Measurements from ENCODE around the gene VN1R2.
"Not testable (repeated sequence)": the region's sequence is repeated elsewhere in the genome, so short reads cannot be mapped to it uniquely, and the experiment has no call there.

Gene VN1R2

DNA sequence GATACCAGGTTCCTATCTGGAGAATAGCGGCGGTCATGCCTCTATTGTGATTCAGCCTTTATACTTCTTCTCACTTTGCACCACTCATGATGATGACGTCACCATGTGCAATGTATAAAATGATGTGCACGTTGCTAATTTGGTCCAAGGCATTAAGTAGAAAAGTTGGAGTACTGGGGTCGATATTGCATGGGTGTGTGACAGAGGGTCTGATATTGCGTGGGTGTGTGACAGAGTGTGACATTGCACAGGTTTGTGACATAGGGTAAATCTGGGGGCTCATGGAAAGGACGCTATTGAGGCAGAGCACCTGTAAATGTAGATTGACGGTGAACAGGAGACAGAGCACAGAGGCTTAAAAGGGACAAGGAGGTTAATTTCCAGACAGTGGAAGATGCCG lies 14.0 kb downstream of the VN1R2 start (continued):
- TF ChIP-seq, protein P1, sequence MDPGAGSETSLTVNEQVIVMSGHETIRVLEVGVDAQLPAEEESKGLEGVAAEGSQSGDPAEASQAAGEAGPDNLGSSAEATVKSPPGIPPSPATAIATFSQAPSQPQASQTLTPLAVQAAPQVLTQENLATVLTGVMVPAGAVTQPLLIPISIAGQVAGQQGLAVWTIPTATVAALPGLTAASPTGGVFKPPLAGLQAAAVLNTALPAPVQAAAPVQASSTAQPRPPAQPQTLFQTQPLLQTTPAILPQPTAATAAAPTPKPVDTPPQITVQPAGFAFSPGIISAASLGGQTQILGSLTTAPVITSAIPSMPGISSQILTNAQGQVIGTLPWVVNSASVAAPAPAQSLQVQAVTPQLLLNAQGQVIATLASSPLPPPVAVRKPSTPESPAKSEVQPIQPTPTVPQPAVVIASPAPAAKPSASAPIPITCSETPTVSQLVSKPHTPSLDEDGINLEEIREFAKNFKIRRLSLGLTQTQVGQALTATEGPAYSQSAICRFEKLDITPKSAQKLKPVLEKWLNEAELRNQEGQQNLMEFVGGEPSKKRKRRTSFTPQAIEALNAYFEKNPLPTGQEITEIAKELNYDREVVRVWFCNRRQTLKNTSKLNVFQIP (CRISPR knock-in tag; IDR thresholded peaks at IDR 0.05; ENCODE audit: borderline replicate concordance, low read depth) = no peak
- no peak for TF ChIP-seq CSDC2 (CRISPR knock-in tag; IDR thresholded peaks at IDR 0.05)

DNA sequence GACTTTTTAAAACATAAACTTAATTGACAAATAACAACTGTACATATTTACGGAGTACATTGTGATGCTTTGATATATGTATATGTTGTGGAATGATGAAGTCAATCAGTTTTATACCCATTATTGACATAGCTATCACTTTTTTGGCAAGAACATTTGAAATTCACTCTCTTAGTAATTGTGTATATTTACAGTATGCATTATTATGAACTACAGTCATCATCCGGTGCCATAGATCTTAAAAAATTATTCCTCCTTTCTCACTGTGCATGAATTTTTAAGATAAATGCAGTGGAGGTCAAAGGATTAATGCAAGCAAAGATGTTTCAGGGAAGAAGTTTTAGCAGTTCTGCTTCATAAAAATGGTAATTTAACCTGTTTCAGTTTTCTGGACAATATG lies 17.4 kb downstream of the VN1R2 start:
- TF ChIP-seq ESRRG (CRISPR knock-in tag; IDR thresholded peaks at IDR 0.05) (no peak), PPARA (CRISPR knock-in tag; IDR thresholded peaks at IDR 0.05; ENCODE audit: borderline replicate concordance) (no peak), CSDC2 (CRISPR knock-in tag; IDR thresholded peaks at IDR 0.05) (no peak), ZNF8 (CRISPR knock-in tag; IDR thresholded peaks at IDR 0.05) (no peak), TCF4 (CRISPR knock-in tag; IDR thresholded peaks at IDR 0.05; ENCODE audit: borderline replicate concordance) (no peak)
- TF ChIP-seq, protein P2, sequence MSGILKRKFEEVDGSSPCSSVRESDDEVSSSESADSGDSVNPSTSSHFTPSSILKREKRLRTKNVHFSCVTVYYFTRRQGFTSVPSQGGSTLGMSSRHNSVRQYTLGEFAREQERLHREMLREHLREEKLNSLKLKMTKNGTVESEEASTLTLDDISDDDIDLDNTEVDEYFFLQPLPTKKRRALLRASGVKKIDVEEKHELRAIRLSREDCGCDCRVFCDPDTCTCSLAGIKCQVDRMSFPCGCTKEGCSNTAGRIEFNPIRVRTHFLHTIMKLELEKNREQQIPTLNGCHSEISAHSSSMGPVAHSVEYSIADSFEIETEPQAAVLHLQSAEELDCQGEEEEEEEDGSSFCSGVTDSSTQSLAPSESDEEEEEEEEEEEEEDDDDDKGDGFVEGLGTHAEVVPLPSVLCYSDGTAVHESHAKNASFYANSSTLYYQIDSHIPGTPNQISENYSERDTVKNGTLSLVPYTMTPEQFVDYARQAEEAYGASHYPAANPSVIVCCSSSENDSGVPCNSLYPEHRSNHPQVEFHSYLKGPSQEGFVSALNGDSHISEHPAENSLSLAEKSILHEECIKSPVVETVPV (CRISPR knock-in tag; IDR thresholded peaks at IDR 0.05) = no peak

GRCh38 chr19:53281947-53282346 lies 23.9 kb downstream of the VN1R2 start:
- ATAC-seq = not testable (repeated sequence)

More for the DNA sequence above, 17.4 kb downstream of the VN1R2 start:
- ATAC-seq = no peak

DNA sequence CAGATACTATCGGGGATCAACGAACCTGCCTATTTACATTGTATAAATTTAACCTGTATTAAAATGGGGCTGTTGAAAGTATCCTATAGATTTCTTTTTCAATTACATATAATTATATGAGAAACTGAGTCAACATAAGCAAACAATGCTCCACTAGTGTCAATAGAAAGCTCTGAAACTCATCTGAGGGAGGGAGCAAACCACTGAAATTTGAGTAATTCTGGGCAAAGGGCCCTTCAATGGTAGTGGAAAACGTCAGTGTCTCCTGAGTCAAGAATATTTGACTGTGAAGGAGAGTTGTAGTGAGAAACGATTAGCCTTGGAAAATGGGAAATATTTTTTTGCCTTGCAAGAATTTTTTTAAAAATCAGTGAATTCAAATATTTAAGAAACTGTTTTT lies 27.0 kb downstream of the VN1R2 start:
- ATAC-seq = no peak
- TF ChIP-seq OSR1 (CRISPR knock-in tag; IDR thresholded peaks at IDR 0.05) (no peak), ZFP30 (CRISPR knock-in tag; IDR thresholded peaks at IDR 0.05) (no peak), ZNF8 (CRISPR knock-in tag; IDR thresholded peaks at IDR 0.05) (no peak), ESRRG (CRISPR knock-in tag; IDR thresholded peaks at IDR 0.05) (no peak), GLIS3 (CRISPR knock-in tag; IDR thresholded peaks at IDR 0.05) (no peak), ZNF565 (CRISPR knock-in tag; conservative IDR thresholded peaks at IDR 0.05; ENCODE audit: low read depth) (no peak), ARNTL (CRISPR knock-in tag; IDR thresholded peaks at IDR 0.05; ENCODE audit: borderline replicate concordance, low read depth) (no peak), TCF4 (CRISPR knock-in tag; IDR thresholded peaks at IDR 0.05; ENCODE audit: borderline replicate concordance) (no peak), RARB (CRISPR knock-in tag; IDR thresholded peaks at IDR 0.05) (no peak), BACH2 (CRISPR knock-in tag; IDR thresholded peaks at IDR 0.05; ENCODE audit: borderline replicate concordance) (no peak), CSDC2 (CRISPR knock-in tag; IDR thresholded peaks at IDR 0.05) (no peak), ZC3H10 (CRISPR knock-in tag; IDR thresholded peaks at IDR 0.05) (no peak), TOX (CRISPR knock-in tag; IDR thresholded peaks at IDR 0.05; ENCODE audit: borderline replicate concordance) (no peak)
- TF ChIP-seq, protein P1 (CRISPR knock-in tag; IDR thresholded peaks at IDR 0.05; ENCODE audit: borderline replicate concordance, low read depth) = no peak
- TF ChIP-seq, protein P2 (CRISPR knock-in tag; IDR thresholded peaks at IDR 0.05) = no peak

DNA sequence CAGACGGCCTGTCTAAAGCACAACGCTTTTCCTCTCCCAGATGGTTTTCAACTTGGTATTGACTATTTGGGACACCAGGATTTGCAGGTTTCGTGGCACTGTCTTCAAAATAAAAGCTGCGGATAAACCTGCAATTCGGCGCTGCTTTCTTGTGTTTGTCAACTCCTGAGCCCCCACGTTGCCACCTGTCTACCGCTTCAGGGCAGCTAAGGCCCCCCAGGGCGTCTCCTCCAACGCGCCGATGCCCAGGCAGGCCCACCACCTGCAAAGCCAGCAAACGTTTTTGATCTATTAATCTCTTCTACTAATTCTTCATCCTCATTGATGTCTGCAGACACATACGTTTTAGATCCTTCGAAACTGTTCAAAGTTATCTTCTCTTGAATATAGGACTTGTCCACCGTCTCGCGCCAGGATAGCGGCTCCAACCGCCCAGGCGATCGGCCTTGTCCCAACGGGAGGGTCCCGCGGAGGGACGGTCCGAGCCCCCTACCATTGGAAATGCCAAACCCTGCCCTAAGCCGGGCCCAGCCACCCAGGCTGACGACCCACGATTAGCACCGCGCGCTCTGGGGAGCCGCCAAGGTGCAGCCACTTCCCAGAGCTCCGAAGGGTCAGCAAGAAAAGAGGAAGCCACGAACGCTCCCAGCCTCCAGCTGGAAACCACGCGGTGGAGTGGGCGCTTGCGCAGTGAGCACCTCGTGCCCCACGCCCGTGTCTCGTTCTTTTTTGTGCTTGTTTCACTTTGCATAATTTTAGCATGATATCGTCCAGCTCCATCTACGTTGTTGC lies 32.9 kb downstream of the VN1R2 start:
- TF ChIP-seq ZNF8 (CRISPR knock-in tag; IDR thresholded peaks at IDR 0.05) (no peak), ARNTL (CRISPR knock-in tag; IDR thresholded peaks at IDR 0.05; ENCODE audit: borderline replicate concordance, low read depth) (no peak), ZNF70 (CRISPR knock-in tag; IDR thresholded peaks at IDR 0.05) (no peak), ZFP30 (CRISPR knock-in tag; IDR thresholded peaks at IDR 0.05) (no peak), TOX (CRISPR knock-in tag; IDR thresholded peaks at IDR 0.05; ENCODE audit: borderline replicate concordance) (no peak), BACH2 (CRISPR knock-in tag; IDR thresholded peaks at IDR 0.05; ENCODE audit: borderline replicate concordance) (no peak), ZNF565 (CRISPR knock-in tag; conservative IDR thresholded peaks at IDR 0.05; ENCODE audit: low read depth) (no peak)
- TF ChIP-seq, protein P2 (CRISPR knock-in tag; IDR thresholded peaks at IDR 0.05) = no peak
- ATAC-seq = no peak

Measured in SK-N-SH treated with all-trans-retinoic acid at 6 μM for 48 hours (cell line).